GM19240 (cell line): Measurements from ENCODE around the gene ITPKB.
A peak's percentile ranks its signal among the peaks of the same experiment; 100 is the strongest.
"Not testable (repeated sequence)": the region's sequence is repeated elsewhere in the genome, so short reads cannot be mapped to it uniquely, and the experiment has no call there.

ENCODE experiments used
- DNase-seq: peaks from one replicate; pipeline ENCODE4 v3.0.0; 2011; ENCODE audit warnings: low spot score; ENCODE audit not compliant: insufficient read length

ITPKB gene

DNA sequence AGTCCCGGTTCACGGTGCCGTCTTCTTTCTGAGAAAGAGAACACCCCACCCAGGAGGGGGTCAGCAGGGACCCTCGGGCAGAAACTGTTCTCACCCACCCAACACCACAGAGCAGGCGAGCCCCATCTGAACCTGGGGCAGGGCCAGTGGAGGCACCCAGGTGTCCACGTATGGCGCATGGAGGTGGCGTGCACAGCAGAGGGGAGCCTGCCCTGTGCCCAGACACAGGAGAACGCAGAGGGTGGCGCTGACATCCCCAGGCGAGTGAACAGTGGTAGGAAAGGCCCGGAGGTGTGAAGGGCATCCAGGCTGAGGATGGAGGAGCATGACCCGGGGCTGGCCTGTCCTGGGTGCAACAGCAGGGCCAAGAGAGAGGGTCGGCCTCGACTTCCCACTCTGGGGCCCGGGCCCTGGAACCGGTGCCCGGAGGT lies 99.4 kb downstream of the ITPKB start:
- DNase-seq, result no peak

GRCh38 chr1:226639206-226639605 lies 99.9 kb downstream of the ITPKB start:
- DNase-seq, result not testable (repeated sequence)

- DNase-seq, result no peak
These were observed 100.5 kb downstream of the ITPKB start for GRCh38 chr1:226638608-226639007.

GRCh38 chr1:226638001-226638601 lies 101.0 kb downstream of the ITPKB start:
- DNase-seq, result no peak

GRCh38 chr1:226637147-226637935 lies 101.7 kb downstream of the ITPKB start:
- no peak for DNase-seq

GRCh38 chr1:226636847-226637096 lies 102.3 kb downstream of the ITPKB start:
- DNase-seq, result no peak

DNA sequence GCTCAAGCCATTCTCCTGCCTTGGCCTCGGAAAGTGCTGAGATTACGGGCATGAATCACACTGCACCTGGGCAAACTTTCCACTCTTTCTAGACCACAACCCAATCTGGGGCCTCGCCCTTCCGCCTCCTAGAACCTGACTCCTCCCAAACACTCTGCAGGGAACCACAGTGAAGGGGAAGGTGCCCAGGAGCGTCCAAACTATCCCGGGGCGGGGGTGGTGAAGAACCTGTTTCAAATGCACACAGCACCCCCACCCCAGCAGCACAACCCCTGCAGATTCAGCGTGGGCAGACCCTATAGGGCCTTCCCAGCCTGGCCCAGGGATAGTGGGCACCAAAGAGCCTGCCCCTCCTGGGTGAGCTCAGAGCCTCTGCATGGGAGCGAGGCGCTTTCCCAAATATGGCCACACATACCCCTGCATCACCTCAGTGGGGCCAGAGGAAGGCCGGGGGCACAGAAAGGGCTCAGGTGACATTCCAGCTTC lies 103.6 kb downstream of the ITPKB start:
- DNase-seq, result no peak

DNA sequence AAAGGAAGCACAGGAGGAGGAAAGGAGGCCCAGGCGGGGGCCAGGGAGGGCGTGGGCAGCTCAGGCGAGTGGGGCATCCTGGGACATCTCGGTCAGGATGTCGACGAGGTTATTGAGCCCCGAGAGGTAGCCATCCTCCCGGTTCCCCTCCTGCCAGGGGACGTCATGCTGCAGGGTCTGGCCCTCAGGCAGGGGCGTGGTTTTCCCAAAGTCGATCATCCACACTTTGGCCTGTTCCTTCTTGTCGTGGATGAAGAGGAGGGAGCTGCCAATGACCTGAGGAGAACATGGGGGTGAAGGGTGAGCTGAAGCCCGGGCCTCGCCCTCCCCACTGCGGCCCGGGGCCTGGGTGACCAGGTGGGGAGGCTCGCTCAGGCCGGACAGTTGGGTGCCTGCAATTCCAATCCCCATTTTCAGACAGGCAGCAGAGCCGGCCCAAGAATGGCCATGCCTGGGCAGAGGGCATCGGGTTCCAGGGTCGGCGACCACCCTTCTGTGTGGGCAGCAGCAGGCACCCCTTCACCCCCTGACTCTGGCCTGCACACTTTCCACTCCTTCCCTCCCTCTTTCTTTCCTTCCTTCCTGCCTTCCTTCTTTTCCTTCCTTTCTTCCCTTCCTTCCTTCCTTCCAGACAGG lies 104.4 kb downstream of the ITPKB start:
- no peak for DNase-seq

- peak; percentile 61 for DNase-seq
These were observed 104.9 kb downstream of the ITPKB start for GRCh38 chr1:226634166-226634588.

DNA sequence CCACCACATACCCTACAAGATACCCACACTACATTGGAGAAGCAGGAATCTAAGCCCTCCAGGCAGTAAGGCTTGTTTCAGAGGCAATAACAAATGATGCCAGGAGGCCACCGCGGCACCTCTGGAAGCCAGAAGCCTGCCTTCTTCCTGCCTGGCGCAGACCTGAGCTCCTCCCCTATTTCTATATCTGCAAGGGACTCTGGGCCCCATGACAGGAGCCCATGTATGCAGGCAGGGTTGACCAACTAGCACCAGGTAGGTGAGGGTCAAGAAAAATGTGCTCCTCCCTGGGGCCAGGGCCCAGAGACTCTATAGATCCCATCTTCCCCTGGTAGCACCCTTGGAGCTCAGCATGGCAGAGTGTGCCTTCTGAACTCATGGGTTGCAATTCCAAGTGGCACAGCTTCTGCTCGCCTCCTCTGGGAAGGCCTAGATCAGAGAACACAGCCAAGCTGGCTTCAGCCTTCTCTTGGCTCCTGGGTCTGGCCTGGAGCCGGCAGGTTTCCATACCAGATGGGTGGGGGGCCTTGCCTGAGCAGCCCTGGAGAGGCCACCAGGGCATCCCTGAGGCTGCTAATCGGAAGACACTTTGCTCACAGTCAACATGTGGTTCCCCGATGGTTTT lies 105.4 kb downstream of the ITPKB start:
- no peak for DNase-seq

GRCh38 chr1:226632922-226633351 lies 106.1 kb downstream of the ITPKB start:
- no peak for DNase-seq

DNA sequence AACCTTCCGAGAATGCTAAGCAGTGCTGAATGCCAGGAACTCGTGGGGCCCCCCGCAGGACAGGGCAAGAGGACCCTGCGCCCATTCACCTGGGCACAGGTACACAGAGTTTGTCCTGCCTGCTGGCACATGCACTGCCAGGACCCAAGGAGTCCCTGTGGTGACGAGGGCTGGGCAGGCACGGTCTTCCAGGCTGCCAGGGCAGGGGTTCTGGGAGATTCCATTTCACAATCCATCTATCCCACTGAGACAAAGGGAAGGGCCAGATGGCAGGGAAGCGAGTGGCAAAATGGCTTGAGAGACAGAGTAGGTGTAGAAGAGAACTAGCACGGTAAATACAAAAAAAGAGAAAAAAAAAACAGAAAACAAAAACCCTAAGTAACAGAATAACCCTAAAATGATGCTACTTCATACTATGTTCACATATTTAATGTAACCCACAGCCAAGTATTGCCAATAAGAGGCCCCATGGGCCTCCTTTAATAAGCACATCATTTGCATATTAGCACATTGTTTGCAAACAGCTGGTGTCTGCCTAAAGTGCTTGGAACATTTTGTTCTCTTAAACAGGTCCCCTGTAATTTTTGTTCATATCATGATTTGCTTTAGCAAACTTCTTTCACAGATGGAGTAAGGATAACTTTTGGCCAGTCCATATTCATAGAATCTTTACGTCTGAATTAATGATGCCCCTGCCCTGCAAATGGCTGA lies 106.8 kb downstream of the ITPKB start:
- DNase-seq, result no peak

DNA sequence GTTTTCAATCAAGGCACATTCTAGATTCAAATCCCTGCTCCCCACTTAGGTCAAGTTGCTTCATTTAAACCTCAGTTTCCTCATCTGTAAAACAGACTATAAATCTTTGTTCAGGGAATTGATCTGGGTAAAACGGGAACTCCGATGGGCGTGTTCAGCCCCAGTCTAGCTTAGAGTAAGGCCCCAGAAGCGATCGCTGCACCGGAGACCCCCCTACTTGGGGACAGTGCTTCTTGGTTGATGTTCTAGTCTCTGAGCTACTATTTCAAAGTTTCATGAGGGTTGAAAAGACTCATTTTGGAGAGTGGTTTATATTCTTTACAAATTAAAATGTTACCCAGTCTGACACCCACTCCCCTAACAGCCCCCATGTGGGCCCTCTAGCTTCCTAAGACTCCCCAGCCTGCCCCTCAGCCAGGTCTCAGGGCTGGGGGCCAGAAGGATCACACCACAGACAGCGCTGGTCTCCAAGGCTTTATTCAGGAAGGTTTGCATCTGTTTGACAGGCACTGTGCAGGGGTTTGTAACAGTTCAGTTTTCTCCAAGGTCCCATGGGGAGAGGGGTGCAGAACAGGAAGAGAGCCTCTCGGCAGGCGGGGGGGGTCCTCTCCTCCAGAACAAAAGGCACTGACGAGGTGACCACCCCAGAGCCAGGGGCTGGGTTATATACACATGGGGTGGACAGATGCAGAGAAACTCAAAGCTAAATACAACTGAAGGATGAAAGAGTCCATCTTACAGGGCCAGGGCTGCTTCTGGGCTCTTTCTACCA lies 107.7 kb downstream of the ITPKB start:
- DNase-seq, result no peak

GRCh38 chr1:226630592-226630991 lies 108.5 kb downstream of the ITPKB start:
- DNase-seq, result no peak

DNA sequence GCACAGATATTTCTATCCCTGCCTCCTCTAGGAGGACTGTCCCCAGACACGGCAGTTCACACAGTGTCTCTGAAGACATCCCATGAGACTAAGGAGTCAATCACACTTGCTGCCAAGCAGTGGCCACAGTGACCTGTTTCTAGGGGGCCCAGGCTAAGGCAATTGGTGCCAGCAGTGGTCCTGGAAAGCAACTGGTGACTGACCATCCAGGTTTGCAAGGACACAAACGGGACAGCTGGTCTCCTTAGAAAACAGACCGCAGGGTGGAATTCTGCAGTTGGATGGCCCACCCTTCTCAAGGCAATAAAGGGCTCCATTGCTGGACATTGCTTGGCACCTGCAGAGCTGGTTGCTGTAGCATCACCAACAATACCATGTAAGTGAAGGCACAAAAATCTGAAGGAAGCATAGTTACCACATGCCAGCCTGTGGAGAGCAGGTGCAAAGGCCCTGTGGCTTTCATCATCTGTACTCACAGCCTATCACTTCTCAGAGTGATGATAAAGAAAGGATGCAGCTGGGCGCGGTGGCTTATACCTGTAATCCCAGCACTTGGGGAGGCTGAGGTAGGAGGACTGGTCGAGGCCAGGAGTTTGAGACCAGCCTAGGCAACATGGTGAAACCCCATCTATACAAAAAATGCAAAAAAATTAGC lies 109.1 kb downstream of the ITPKB start:
- DNase-seq, result no peak

- no peak for DNase-seq
These were observed 109.7 kb downstream of the ITPKB start for GRCh38 chr1:226629210-226629895.

DNA sequence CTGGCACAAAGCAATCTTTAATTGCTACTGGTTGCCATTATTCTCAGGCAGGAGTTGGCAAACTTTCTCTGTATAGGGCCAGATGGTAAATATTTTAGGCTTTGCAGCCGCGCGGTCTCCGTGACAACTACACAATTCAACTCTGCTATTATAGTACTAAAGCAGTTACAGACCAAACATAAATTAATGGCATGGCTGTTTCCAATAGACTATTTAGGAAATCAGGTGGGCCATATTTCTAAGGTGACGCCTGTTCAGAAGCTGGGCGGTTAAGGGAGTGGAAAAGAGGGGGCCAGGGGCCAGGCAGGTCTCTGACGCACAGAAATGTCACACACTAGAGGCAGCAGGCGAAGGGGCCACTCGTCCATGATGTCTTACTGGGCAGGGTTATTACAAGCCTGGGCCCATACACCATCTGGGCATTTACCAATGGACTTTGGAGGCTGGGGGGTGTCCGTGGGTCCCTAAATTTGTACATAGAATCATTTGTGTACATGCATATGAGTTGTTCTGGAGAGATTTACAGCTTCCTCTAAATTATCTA lies 110.4 kb downstream of the ITPKB start:
- no peak for DNase-seq

- no peak for DNase-seq
These were observed 111.0 kb downstream of the ITPKB start for GRCh38 chr1:226627924-226628611.
